Daoy (cell line): ENCODE data around the gene CDCP1. TPM values are rescaled to one million over a fixed set of nuclear protein-coding genes. Genes with fewer than 3 reads are reported as not detected.
A peak's percentile ranks its signal among the peaks of the same experiment; 100 is the strongest.
"Not testable (repeated sequence)": the region's sequence is repeated elsewhere in the genome, so short reads cannot be mapped to it uniquely, and the experiment has no call there.

Source experiments
- DNase-seq: peaks from one replicate; pipeline ENCODE4 v3.0.0-alpha.2; 2015; ENCODE audit warnings: low read depth
- total RNA-seq: library from RNA; depleted of rRNA; stranded (reverse); fragments of >200 nt; shearing (Covaris generic); gene quantifications from 2 replicates; pipeline ENCODE4 v1.2.3, GENCODE V29; 2014

The CDCP1 gene
- total RNA-seq, 1 experiment from 2014 or later: 20.6 TPM

DNA sequence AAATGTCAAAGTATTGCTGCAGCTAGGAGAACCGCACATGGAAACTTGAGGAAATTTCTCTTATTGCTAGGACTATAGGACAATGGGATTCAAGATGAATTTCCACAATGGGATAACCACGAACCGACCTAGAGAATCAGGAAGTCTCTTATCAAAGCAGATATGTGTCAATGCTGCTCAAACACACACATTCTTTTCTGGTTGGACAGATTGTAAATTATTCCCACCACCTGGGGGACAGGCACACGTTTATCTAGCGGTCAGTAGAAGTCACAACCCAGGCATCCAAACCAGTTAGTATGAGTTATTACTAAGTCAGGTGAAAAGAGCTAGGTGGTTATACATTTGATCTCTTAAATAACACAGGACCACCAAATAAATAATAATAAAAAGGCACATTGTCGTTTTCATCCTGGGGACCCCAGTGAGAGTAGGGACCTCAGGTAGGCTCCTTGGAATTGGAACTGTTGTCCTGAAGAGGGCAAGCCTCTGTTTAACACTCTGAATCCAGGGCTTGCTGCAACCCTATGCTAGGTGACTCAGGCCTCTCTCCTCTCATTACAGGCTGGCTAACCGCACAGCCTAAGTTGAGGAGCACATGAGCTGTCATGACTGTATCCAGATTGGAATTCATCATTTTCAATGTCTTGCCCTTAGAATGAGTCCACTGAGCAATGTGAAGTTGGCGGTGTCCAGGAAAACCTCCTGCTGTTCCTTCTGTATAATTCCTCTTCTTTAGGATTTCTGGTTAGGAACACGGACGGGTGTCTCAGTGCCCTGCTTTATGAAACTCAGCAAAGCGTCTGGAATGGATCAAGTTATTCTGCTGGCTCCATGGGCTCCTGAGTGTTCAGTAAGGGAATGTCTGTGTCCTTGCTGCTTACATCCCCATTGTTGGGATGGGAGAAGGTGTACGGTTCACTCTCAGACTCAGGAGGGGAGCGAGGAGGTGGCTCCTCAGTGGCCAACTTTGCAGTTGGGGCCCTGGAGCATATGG, 61.1 kb downstream of the CDCP1 start:
- peak; percentile 91 for DNase-seq

DNA sequence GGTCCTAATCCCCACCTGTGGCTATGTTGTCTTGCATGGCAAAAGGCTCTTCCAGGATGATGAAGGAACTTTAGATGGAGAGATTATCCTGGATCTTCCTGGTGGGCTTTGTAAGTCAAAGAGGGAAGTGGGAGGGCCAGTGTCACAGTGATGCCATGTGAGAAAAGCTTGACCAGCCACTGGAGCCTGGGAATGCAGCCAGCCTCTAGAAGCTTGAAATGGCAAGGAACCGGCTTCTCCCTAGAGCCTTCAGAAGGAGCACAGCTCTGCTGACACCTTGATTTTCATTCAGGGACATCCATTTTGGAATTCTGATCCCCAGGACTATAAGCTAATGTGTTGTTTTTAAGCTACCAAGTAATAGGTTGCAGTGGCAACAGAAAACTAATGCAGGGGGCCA, 61.8 kb downstream of the CDCP1 start:
- DNase-seq: no peak

DNA sequence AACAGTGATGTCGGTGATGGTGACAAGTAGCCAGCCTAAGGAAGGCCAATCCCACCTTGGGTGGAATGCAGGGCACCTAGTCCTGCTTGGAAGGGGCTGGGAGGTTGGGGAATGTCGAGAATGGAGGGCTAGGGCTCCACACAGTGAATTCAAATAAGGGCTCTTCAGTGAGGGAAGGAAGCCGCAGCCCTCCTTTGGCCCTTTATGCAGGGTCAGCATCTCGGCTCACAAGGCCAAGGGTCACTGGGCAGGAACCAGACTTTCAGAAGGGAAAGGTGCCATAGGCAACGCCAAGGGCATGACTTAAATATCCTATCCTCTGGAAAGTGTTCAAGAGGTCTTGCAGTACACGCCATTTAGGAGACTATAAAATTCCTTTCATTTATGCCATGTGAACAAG, 63.2 kb downstream of the CDCP1 start:
- no peak for DNase-seq

DNA sequence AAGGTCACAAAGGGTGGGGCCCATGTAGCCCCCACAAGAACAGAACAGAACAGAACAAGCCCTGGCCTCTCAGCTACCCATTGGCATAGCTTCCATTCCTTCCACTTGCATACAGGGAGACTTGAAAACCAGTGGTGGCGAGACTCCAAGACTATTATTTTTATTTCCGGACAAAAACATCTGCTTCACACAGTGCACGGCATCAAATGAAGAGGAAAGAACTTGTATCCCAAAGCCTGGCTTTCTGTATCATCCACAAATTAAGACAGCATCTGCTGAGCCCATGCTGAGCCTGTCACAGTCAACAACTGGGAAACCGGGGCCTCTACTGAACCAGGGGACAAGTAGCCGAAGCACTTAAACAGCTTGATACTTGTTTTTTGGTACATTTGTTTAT, 64.0 kb downstream of the CDCP1 start:
- no peak for DNase-seq

DNA sequence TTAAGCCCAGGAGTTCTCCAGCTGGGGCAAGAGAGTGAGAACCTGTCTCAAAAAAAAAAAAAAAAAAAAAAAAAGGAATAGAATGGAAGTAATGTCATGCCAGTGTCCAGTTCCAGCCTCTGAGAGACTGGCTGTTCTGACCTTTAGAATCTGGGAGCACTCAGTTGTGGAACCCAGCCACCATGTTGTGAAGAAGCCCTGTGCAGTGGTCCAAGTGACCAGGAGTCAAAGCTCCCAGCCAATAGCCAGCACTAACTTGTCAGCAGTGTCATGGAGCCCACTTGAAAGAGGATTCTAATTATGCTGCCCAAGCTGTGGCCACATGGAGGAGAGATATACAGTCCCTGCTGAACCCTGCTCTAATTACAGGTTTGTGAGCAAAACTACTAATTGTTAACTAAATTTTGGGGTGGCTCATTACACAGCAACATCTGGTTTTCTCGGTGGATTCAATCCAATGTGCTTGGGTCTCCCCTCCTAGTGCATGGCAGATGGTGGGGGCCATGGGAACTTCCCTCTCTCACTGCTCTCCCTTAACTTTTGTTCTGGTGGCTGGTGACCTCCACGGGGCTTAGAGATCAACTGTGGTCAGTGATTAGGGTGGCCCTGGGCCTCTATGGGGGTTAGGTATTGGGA, 64.6 kb downstream of the CDCP1 start:
- DNase-seq: no peak

DNA sequence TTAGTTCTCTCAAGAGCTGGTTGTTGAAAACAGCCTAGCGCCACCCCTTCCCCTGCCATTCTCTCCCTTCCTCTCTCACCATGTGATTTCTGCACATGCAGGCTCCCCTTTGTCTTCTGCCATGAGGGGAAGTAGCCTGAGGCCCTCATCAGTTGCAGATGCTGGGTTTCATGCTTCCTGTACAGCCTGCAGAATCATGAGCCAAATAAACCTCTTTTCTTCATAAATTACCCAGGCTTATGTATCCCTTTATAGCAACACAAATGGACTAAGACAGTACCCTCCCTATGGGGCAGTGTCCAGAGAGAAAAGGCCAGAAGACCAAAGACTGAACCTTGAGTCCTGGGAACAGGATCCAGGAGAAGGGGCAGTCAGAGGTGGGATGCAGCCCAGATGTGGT, 65.4 kb downstream of the CDCP1 start:
- no peak for DNase-seq

DNA sequence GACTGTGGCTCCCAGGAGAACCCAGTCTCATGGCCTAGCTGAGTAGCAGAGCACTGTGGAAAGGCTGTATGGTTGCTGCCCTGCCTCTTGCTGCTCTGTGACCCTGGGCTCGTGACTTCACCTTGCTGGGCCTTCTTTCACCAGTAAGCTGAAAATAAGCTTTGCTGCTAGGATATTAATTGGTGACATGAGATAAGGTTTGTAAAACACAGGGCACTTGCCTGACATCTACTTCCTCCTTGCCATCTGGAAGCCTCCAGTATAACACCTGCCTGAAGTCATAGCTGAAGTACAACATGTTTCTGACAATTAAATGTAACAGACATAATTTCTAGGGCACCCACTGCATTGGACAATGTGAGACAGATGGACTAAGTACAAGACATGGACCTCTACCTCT, 66.5 kb downstream of the CDCP1 start:
- DNase-seq: no peak

DNA sequence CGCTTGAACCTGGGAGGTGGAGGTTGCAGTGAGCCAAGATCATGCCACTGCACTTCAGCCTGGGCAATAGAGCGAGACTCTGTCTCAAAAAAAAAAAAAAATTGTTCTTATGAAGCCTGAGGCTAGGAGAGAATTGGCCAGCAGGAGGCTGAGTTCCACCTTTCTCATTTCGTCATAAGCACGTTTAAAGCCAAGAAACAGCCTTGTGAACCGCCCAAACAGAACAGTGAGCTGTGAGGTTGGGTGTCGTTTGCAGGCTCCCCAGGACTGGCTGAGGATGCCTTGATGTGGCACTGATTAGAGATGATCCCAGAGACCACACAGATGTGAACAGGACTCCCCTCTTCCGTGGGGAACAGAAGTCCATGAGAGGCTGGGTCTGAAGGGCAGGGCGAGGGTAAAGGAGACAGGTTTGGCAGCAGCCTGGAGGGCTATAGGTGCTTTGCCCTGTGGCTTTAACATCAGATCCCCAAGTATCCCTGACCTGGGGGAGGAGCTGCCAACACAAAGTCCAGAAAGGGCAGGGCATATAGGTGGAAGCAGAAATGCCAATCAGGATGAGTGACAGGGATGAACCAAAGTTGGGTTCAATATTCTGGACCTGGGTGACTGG, 67.2 kb downstream of the CDCP1 start:
- DNase-seq: no peak

DNA sequence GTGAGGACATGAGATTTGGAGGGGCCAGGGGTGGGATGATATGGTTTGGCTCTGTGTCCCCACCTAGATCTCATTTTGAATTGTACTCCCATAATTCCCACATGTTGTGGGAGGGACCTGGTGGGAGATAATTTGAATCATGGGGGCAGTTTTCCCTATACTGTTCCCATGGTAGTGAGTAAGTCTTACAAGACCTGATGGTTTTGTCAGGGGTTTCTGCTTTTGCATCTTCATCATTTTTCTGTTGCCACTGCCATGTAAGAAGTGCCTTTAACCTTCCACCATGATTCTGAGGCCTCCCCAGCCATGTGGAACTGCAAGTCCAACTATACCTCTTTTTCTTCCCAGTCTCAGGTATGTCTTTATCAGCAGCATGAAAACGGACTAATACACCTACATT, 67.9 kb downstream of the CDCP1 start:
- not testable (repeated sequence) for DNase-seq

DNA sequence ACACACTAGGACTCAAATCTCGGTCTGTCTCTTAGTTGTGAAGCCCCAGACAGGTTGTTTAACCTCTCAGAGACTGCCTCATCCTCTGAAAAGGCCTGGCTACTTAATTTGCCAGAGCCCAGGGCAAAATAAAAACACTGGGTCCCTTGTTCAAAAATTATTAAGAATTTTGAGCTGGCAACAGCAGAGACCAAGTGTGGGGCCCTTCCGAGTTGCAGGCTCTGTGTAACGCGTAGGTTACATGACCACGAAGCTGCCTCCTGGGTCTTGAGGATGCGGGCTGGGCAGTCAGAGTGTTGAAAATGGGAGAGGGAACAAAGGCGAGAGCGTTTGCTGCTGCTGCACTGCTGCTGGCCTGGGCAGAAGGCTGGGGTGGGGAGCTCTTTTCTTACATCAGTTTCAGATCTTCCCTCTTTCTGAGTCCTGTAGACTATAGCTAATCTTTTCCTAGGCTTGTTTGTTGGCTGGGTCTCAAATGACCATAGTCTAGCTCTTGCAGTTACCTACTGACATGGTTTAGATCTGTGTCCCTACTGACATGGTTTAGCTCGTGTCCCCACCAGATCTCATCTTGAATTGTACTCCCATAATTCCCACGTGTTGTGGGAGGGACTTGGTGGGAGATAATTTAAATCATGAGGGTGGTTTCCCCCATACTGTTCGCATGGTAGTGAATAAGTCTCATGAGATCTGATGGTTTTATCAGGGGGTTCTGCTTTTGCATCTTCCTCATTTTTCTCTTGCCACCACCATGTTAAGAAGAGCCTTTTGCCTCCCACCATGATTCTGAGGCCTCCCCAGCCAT, 70.2 kb downstream of the CDCP1 start:
- no peak for DNase-seq

DNA sequence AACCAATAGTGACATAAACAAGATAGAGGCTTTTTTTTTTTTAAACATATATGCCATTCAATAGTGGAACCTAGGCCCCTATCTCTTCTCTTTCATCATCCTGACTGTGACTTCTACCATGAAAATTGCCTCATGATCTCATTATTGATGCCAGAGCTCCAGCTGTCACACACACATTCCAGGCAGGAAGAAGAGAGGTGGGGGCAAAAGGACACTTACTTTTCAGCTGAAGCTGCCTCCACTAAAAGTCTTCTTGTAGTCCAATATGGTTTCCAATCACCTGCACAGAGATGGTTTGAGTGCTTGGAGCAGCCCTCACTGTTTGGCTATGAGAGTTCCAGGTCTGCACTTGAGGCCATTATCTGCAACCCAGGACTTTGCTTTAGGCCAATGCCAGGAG, 75.1 kb downstream of the CDCP1 start:
- no peak for DNase-seq

DNA sequence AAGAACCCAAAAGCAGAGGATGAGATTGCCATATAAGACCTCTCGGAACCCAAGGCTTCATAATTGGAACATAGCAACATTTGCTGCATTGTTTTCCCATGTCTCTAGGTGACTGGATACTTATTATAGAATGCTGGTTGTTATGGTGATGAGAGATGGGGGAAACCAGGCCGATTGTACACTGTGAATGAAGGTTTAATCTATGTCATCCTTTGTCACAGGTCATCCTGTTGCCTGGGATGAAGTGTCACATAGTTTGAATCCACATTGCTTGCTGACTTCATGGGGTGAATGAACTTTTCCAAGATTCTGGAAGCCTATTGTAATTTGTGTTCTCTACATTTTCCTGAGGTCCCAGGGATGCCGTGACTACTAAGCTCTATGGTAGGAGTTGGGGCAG, 78.2 kb downstream of the CDCP1 start:
- no peak for DNase-seq

DNA sequence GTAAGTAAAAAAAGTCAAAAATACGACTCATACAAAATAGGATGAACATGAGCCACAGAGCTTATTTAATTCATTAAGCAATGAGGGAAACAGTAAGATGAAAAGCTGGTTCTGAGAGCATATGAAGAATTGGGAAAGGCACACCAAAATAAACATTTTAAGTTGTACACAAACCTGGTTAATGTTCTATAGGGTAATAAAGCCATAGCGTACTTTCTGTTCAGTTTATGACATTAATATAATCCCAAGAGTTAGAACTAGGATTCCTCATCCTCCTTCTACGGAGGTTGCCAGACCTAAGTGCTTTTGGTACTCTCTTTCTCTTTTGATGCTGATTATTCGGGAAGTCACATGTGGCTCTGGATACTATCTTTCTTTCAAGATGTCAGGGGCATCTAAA, 78.7 kb downstream of the CDCP1 start:
- DNase-seq: no peak

DNA sequence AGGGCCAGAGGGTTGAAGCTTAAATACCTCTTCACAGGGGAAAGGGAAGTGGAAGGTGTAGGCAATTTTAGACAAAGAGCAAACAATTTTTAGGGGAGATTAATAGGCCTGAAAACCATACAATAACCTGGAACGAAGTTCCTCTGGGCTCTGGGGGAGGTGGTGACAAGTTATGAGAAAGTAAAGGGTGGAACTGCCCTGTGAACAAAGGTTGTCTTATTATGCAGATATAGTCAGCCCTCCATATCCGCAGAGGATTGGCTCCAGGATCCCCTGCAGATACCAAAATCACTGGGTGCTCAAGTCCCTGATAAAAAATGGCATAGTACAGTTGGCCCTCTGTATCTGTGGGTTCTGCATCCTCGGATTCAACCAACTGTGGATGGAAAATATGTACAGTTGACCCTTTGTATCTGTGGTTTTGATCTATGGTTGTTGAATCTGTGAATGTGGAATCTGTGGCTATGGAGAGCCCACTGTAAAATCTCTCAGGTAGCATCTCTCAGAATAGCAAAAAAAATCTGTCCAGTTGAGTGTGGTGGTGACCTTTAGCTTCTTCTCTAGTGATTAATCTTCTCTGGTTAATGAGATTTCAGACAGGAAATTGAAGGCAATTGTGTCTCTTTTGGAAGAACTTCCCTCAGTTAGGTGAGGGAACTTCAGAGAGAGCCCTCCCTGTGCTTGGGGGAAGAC, 79.9 kb downstream of the CDCP1 start:
- DNase-seq: no peak

DNA sequence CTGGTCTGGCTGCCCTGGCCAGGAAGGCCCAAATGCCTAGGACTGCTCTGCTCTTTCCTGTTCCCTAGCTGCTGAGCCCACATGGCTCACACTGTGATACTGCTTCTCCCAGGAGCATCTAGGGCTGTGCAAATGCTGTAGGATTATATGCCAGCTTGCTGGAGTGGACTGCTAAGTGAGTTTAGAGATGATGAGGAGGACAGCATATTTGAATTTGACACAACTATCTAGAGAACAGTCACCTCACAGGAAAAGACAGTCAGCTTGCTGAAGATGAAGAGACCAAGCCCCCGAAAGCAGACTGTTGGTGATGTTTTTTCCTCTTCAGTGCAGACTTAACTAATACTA, 80.8 kb downstream of the CDCP1 start:
- no peak for DNase-seq

DNA sequence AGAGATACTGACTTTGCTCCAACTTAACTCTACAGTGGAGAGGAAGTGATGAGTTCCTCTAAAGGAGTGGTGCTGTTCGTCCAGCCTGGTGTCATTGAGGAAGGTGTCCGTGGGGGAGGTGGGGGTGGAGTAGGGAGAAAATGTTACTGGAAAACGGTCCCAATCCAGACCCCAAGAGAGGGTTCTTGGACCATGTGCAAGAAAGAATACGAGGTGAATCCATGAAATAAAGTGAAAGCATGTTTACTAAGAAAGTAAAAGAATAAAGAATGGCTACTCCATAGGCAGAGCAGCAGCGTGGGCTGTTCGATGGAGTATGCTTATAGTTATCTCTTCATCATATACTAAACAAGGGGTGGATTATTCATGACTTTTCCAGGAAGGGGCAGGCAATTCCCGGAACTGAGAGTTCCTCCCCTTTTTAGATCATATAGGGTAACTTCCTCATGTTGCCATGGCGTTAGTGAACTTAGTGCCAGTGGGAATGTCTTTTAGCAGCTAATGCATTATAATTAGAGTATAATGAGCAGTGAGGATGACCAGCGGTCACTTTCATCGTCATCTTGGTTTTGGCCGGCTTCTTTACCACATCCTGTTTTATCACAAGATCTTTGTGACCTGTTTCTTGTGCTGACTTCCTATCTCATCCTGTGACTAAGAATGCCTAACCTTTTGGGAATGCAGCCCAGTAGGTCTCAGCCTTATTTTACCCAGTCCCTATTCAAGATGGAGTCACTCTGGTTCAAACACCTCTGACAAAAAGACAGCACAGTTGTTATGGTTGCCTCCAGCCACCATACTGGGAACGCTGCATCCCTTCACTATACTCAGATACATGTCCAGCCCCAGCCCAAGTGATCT, 81.4 kb downstream of the CDCP1 start:
- DNase-seq: peak; percentile 64

DNA sequence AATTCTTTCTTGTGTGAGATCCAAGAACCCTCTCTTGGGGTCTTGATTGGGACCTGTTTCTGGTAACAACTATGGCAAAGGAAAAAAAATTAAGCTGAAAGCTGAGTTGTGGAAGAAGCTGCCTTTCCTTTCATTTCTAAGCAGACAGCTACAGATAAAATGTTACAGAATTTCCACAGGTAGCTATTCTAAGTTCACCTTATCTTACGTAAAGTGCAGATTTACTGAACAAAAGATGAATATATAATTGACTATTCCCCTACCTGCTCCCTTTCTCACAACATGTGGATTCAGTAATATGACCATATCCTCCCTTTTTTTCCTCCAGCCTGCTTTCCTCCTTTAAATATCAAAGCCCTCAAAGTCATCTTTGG, 83.5 kb downstream of the CDCP1 start:
- DNase-seq: no peak

DNA sequence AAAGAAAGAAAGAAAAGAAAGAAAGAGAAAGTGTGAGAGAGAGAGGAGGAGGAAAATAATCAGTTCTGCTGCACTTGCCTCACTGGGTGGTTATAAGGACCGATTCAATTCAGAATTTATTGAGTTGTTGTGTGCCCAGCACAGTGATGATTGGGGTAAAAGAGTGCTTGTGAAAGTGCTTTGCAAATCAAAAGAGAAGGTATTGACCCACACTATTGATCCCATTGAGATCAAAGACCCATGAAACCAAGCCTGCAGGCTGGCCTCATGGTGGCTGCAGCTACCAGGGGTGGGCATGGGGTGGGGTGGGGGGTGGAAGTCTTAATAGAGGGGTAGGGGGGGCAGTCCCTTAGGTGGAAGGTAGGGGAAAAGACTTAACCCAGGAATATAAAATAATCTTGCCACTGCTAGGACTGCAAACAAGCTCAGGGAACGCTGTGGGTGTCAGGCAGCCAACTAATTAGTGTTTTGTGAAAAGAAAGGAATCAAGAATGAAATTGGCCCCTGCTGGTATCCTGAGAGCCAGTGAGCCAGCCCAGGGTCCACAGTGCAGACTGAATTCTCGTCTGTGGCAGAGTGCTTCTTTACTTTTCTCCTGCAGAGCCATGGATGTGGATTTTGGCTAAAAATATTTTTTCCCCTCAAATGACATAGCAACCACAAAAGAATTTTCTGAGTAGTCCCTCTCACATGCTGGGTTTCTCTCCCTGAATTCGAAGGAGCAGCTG, 85.8 kb downstream of the CDCP1 start:
- no peak for DNase-seq

DNA sequence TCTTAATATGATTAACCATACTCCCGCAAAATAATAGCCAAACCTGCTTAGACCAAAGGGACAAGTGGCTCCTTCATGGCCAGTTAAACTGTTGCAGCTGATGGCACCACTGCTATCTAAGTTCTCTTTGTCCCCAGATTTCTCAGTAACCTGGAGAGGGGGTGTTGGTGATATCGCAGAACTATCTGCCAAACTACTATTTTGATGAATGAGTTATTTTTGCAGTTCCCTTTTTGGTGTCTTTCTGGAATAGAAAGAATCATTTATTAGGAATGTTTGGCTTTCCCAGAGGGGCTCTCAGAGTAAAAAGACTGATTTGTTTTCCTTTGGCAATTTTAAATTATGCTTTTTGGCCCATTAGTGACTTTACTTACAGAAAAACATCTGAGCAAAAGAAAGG, 87.0 kb downstream of the CDCP1 start:
- DNase-seq: no peak

DNA sequence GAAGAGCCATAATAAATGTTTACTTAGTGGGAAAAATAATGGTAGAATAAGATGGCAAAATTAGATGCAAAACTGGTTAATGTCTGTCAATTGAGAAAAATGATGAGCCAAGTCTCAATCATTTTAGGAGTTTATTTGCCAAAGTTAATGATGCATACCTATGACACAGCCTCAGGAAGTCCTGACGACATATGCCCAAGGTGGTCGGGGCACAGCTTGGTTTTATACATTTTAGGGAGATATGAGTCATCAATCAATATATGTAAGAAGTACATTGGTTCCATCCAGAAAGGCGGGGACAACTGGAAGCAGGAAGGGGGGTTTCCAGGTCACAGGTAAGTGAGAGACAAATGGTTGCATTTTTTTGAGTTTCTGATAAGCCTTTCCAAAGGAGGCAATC, 88.6 kb downstream of the CDCP1 start:
- DNase-seq: peak; percentile 17
